ENCODE results near the gene CCDC34. TPM values are rescaled to one million over a fixed set of nuclear protein-coding genes. Genes with fewer than 3 reads are reported as not detected.

The CCDC34 gene
- total RNA-seq, 1 donor from 2014 or later: 10.6 TPM

DNA sequence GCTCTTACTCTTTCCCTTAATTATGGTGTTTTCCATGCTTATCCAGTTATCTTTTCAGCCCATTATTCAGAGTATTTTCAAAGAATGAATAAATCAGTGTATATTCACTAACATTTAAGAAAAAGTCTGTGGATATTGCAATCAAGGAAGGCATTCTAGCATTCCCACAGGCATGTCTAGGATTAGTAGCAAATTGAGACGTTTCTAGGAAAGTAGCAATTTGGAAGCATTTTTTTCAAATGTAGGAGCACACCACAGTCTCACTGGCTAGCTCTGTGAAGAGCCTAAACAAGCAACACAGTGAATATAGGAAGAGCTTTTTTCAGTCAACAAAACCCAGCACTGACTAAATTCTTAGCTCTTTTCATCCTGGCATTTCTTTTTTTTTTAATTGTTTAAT is 65.4 kb downstream of the CCDC34 start:
- Mint-ChIP-seq H3K4me3 (no peak overlapping the region), H3K27ac (no peak overlapping the region), H3K36me3 (ENCODE audit: low read depth) (no peaks in the 10 kb centered on the region), H3K9me3 (peaks cover 3% of the 10 kb centered on the region), H3K4me1 (ENCODE audit: low read depth) (no peaks in the 10 kb centered on the region), H3K27me3 (ENCODE audit: insufficient read depth) (peaks cover 3% of the 10 kb centered on the region)
- intact Hi-C loops (cut with micrococcal nuclease): loop anchor here (5.0 kb wide), 1 partner anchor 190 kb away; no protein-coding TSS in a partner anchor
- no peak for DNase-seq (ENCODE audit: low spot score)

DNA sequence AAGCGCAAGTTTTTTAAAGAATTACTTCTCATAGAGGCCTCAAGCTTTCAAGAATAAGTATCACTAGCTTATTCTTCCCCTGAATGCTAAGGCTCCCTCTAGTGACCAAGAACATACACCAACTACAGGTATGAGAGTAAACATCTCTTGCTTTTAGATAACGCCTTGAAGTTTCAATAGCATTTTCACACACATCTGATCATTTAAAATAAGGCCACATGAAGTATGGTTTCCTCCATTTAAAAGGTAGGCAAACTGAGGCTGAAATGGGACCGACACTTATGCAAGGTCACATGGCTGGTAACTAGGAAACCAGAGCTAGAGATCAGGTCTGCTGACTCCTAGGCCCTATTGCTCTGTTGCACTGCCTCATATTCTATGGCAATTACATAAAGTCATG is 66.5 kb downstream of the CCDC34 start:
- Mint-ChIP-seq H3K27me3 (ENCODE audit: insufficient read depth) (peaks cover 3% of the 10 kb centered on the region), H3K36me3 (ENCODE audit: low read depth) (no peaks in the 10 kb centered on the region), H3K27ac (no peak overlapping the region), H3K4me3 (no peak overlapping the region), H3K4me1 (ENCODE audit: low read depth) (no peaks in the 10 kb centered on the region), H3K9me3 (peaks cover 14% of the 10 kb centered on the region)
- DNase-seq (ENCODE audit: low spot score): no peak
- intact Hi-C loops (cut with micrococcal nuclease): loop anchor here (5.0 kb wide), 1 partner anchor 191 kb away; no protein-coding TSS in a partner anchor

DNA sequence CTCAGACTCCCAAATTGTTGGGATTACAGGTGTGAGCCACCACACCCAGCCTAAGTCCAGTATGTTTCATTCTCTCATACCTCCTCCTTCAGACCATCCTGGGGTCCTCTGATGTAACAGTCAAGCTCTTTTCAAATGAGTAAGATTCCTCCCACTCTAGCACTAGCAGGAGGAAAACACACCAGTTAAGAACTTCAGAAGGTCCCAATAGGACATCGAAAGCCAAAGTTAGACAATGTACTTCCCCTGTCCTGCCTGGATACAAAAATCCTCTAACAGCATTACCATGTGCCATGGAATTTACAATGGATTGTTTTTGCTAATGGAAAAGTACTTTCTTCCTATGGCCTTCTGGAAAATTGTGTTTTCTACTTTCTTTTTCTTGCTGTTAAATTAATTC is 67.1 kb downstream of the CCDC34 start:
- Mint-ChIP-seq H3K9me3 (peaks cover 20% of the 10 kb centered on the region), H3K36me3 (ENCODE audit: low read depth) (no peaks in the 10 kb centered on the region), H3K4me1 (ENCODE audit: low read depth) (no peaks in the 10 kb centered on the region), H3K27ac (no peak overlapping the region), H3K4me3 (no peak overlapping the region), H3K27me3 (ENCODE audit: insufficient read depth) (peaks cover 3% of the 10 kb centered on the region)
- DNase-seq (ENCODE audit: low spot score): no peak
- intact Hi-C loops (cut with micrococcal nuclease): loop anchor here (5.0 kb wide), 1 partner anchor 191 kb away; no protein-coding TSS in a partner anchor

DNA sequence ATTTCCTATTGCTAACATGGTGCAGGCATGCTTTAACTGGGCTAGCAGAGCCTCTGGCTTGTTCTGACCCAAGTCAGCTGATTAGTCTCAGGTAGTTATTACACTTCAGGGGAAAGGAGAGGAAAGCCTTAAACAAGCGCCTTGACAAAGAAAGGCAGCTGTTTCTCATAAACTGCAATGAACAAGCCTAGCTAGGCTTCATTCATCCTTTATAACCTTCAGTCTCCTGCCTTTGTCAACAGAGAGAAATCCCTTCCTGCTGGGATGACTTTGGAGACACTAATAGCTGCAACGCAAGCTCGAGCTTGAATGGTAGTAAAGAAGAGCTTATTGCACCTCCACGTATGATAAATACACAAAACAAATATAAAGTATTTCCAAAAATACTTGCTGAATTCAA is 68.4 kb downstream of the CCDC34 start:
- Mint-ChIP-seq H3K4me3 (no peak overlapping the region), H3K36me3 (ENCODE audit: low read depth) (no peaks in the 10 kb centered on the region), H3K27ac (no peak overlapping the region), H3K4me1 (ENCODE audit: low read depth) (no peaks in the 10 kb centered on the region), H3K27me3 (ENCODE audit: insufficient read depth) (peaks cover 3% of the 10 kb centered on the region), H3K9me3 (peaks cover 30% of the 10 kb centered on the region)
- intact Hi-C loops (cut with micrococcal nuclease): loop anchor here (5.0 kb wide), 1 partner anchor 193 kb away; no protein-coding TSS in a partner anchor
- no peak for DNase-seq (ENCODE audit: low spot score)

DNA sequence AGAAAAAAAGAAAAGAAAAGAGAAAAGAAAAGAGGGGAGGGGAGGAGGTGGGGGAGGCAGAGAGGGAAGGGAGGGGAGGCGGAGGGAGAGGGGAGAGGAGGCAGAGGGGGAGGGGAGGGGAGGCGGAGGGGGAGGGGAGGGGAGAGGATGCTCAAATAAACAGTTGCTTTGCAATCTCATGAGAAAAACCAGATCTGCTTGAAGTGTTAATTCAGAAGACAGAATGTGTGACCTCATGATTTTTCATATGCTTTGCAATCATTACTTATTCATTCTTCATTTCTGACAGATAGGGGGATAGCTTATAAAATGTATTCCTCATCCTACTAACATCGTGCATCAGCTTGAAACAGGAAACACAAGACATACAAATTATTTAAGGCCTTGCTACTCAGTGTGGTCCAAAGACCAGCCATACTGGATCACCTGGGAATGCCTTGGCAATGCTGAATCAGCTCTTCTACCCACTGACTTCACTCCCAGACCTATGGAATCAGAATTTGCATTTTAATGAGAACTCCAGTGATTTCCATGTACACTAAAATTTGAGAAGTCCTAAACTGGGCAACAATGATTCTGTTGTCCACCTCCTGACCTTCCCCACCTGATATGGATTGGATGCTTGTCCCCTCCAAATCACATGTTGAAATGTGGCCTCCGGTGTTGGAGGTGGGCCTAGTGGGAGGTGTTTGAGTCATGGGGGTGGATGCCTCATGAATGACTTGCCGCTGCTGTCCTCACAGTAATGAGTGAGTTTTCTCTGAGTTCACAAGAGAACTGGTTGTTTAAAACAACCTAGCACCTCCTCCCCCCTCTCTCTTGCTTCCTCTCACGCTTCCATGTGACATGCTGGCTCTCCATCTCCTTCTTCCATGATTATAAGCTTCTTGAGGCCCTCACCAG is 69.2 kb downstream of the CCDC34 start:
- Mint-ChIP-seq H3K27ac (no peak overlapping the region), H3K27me3 (ENCODE audit: insufficient read depth) (peaks cover 3% of the 10 kb centered on the region), H3K9me3 (peaks cover 30% of the 10 kb centered on the region), H3K4me1 (ENCODE audit: low read depth) (no peaks in the 10 kb centered on the region), H3K36me3 (ENCODE audit: low read depth) (no peaks in the 10 kb centered on the region), H3K4me3 (no peak overlapping the region)
- intact Hi-C loops (cut with micrococcal nuclease): no loop called here
- DNase-seq (ENCODE audit: low spot score): no peak

DNA sequence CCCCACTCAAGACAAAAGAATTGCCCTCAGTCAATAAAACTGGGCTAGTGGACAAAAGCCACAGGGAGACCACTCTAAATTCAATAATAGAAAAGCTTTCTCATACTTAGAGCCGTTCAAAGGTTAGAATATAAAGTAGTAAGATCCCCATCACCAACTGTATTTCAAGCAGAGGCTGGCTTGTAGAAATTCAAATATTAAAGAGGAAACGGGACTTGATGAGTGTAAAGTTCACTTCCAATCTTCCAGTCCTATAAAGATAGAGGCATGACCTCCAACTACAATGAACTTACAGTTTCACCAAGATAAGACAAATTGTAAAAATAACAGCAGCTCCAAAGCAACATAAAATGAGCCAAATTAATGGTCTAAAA is 70.4 kb downstream of the CCDC34 start:
- Mint-ChIP-seq H3K36me3 (ENCODE audit: low read depth) (no peaks in the 10 kb centered on the region), H3K4me1 (ENCODE audit: low read depth) (no peaks in the 10 kb centered on the region), H3K27ac (no peak overlapping the region), H3K9me3 (peaks cover 30% of the 10 kb centered on the region), H3K27me3 (ENCODE audit: insufficient read depth) (peaks cover 2% of the 10 kb centered on the region), H3K4me3 (no peak overlapping the region)
- DNase-seq (ENCODE audit: low spot score): no peak
- intact Hi-C loops (cut with micrococcal nuclease): no loop called here

DNA sequence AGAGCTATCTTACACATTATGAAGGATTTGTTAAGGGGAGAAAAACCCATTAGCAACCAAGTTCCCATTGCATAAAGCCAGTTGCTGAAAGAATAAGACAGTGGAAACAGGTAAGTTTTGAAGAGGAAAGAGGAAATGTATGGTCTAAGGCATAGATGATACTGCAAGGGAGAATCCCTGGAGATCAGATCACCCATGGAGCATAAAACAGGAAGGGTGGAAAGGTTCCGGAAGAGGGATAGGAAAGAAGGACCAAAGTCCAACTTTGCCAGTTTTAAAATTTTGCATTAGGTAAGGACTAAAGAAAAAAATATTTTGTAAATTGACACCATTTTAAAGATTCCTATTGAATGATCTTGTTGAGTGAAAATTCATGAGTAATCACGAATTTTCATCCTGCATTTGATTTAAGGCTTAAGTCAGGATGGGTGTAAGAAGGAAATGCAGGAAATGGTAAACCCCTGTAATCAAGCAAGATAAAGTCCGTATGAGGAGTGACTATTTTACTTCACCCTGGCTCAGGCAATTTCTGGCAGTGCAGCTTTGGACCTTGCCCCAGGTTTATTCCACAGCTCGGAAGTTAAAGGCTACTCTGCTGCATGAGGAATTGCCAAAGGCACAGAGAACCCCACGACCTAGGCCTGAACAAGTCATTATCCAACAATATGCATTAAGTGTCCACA is 70.9 kb downstream of the CCDC34 start:
- intact Hi-C loops (cut with micrococcal nuclease): no loop called here
- peaks cover 30% of the 10 kb centered on the region for H3K9me3 Mint-ChIP-seq

DNA sequence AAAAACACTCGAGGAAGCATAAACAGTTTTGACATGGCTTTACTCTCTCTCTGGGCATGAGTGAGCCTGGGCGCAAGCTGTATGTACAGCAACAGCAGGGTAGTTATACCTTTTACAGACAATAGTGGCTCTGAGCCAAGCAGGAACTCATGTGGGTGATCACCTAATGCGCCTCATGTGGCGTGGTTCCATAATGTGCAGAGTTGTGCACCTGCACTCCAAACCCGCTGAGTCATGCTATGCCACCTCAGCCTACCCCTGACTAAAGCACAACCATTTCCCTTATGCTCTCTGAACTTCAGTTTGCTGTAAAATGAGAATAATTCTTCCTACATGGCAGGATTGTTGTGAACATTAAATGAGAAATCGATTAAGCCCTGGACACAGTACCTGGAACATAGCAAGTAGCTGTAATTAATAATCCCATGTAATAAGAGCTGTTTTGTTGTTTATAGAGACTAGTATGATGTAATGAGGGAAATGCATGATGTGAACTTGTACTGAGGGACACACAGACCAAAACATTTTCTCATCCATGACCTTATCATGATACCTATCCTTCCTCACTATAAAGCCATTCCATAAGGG is 71.6 kb downstream of the CCDC34 start:
- peaks cover 30% of the 10 kb centered on the region for H3K9me3 Mint-ChIP-seq
- no peaks in the 10 kb centered on the region for H3K27me3 Mint-ChIP-seq (ENCODE audit: insufficient read depth)
- intact Hi-C loops (cut with micrococcal nuclease): no loop called here

More for the DNA sequence above, 70.9 kb downstream of the CCDC34 start:
- H3K27me3 Mint-ChIP-seq (ENCODE audit: insufficient read depth): no peaks in the 10 kb centered on the region
- no peak overlapping the region for H3K4me3 Mint-ChIP-seq
- H3K4me1 Mint-ChIP-seq (ENCODE audit: low read depth): no peaks in the 10 kb centered on the region
- no peak for DNase-seq (ENCODE audit: low spot score)
- no peak overlapping the region for H3K27ac Mint-ChIP-seq
- no peaks in the 10 kb centered on the region for H3K36me3 Mint-ChIP-seq (ENCODE audit: low read depth)

DNA sequence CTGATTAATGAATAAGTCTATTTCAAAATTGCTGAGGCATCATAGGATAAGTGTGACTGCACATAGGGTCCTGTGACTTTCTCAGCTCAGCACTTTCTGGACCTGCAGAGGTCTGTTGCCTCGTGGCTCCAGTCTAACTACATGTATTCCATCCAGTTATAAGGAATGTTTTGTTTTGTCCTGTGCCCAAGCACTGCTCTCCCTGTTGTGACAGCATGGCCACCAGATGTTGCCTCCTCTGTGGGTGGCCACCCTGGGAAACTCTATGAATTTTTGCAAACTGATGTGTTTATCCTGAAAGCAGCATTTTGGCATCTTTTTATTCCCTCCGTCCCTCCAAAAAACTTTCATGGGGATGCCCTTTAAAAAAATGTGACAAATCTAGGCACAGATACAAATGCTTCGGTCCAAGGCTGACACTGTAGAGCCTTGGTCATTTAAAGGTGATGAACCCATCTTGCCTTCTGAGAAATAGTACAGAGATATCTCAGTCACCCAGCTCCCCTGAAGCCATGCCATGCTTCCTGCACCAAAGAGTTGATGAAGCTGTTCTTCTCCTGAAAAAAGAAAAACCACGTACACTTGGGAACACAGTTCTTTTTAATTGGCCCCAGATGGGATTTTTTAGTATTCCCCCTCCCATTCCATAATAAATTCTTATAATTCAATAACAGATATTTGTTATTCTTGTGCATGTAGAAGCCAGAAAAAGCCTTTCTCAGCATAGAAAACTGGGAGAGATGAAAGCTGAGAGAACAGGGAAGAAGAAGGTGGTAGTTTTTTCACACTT is 72.6 kb downstream of the CCDC34 start:
- H3K27me3 Mint-ChIP-seq (ENCODE audit: insufficient read depth): no peaks in the 10 kb centered on the region
- H3K9me3 Mint-ChIP-seq: peaks cover 30% of the 10 kb centered on the region
- no peaks in the 10 kb centered on the region for H3K36me3 Mint-ChIP-seq (ENCODE audit: low read depth)
- intact Hi-C loops (cut with micrococcal nuclease): no loop called here
- no peak overlapping the region for H3K27ac Mint-ChIP-seq
- H3K4me1 Mint-ChIP-seq (ENCODE audit: low read depth): no peaks in the 10 kb centered on the region
- no peak overlapping the region for H3K4me3 Mint-ChIP-seq
- DNase-seq (ENCODE audit: low spot score): no peak

More for the DNA sequence above, 71.6 kb downstream of the CCDC34 start:
- no peaks in the 10 kb centered on the region for H3K4me1 Mint-ChIP-seq (ENCODE audit: low read depth)
- no peak for DNase-seq (ENCODE audit: low spot score)
- H3K27ac Mint-ChIP-seq: no peak overlapping the region
- H3K4me3 Mint-ChIP-seq: no peak overlapping the region
- no peaks in the 10 kb centered on the region for H3K36me3 Mint-ChIP-seq (ENCODE audit: low read depth)

Other genes with a start within 250 kb of the CCDC34 start
- 0.05 TPM in 1 of 2 replicates, not detected in the other for gene LGR4, start 109.6 kb upstream of the CCDC34 start, total RNA-seq
- 33.8 and 35.8 TPM in 2 replicates for gene LIN7C, start 143.6 kb upstream of the CCDC34 start, total RNA-seq

Data from activated T-helper 1 cell treated with anti-CD3 and anti-CD28 coated beads, Interleukin-12 subunit alpha, Interleukin-12 subunit beta, Interleukin-2, Interleukin-4 antibody, amounts not matched to agents 30 ng/mL and 10 ng/mL and 1 ng/mL, durations not matched to agents 14 hours and 24 hours and 36 hours (primary cell).